DND-41 (cell line): Measurements from ENCODE around the gene FOXP1.

ENCODE experiments used
- ATAC-seq: fragments of 200-7000 bp; cut with Tn5 transposase; 3 replicates; pipeline ENCODE4 v1.9.1; 2021; ENCODE audit warnings: low read depth; ENCODE audit not compliant: insufficient read depth
- DNase-seq: peaks from one replicate; pipeline ENCODE4 v3.0.0-alpha.2; 2020
- H2AFZ ChIP-seq: 2 replicates; pipeline ENCODE4 v1.6.0; 2012; ENCODE audit warnings: low read depth, low read length
- H3K27ac ChIP-seq: 2 replicates; pipeline ENCODE4 v1.5.1; 2012; ENCODE audit warnings: low read length, inconsistent platforms
- H3K27me3 ChIP-seq: fragments of 200-600 bp; sonication (generic); 2 replicates; pipeline ENCODE4 v1.6.0; 2012; ENCODE audit warnings: low read length, mild to moderate bottlenecking, inconsistent platforms; ENCODE audit not compliant: insufficient read depth, poor library complexity
- H3K36me3 ChIP-seq: 2 replicates; pipeline ENCODE4 v1.5.1; 2012; ENCODE audit warnings: low read length, inconsistent platforms; ENCODE audit not compliant: insufficient read depth
- H3K4me1 ChIP-seq: 2 replicates; pipeline ENCODE4 v1.5.1; 2012; ENCODE audit warnings: mild to moderate bottlenecking, low read length; ENCODE audit not compliant: insufficient read depth
- H3K4me2 ChIP-seq: 2 replicates; pipeline ENCODE4 v1.6.0; 2012; ENCODE audit warnings: mild to moderate bottlenecking, moderate library complexity, low read length, inconsistent platforms; ENCODE audit not compliant: insufficient read depth
- H3K4me3 ChIP-seq, 2 experiments: fragments of 200-600 bp in 1 of 2; shearing (Covaris generic) in 1 of 2; 2 replicates each; pipeline ENCODE4 v1.5.1; 2012 to 2016; ENCODE audit warnings: inconsistent platforms in 2 of 2, low read length in 2 of 2, mild to moderate bottlenecking in 2 of 2, low read depth in 1 of 2, moderate library complexity in 1 of 2
- H3K79me2 ChIP-seq: 2 replicates; pipeline ENCODE4 v1.6.0; 2012; ENCODE audit warnings: low read length, inconsistent platforms; ENCODE audit not compliant: insufficient read depth
- H3K9ac ChIP-seq: 2 replicates; pipeline ENCODE4 v1.6.0; 2012; ENCODE audit warnings: low read depth, mild to moderate bottlenecking, inconsistent platforms, low read length, moderate library complexity
- H3K9me3 ChIP-seq: 2 replicates; pipeline ENCODE4 v1.5.1; 2012; ENCODE audit warnings: low read length, moderate library complexity, mild to moderate bottlenecking, inconsistent platforms; ENCODE audit not compliant: insufficient read depth, severe bottlenecking
- H4K20me1 ChIP-seq: 2 replicates; pipeline ENCODE4 v1.6.0; 2012; ENCODE audit warnings: low read length; ENCODE audit not compliant: insufficient read depth
- CTCF ChIP-seq: IDR thresholded peaks from 2 replicates; pipeline ENCODE4 v1.5.1; 2012; ENCODE audit warnings: borderline replicate concordance, low read length, moderate library complexity, mild to moderate bottlenecking; ENCODE audit not compliant: poor library complexity, severe bottlenecking; ENCODE audit errors: extremely low read depth
- EZH2 ChIP-seq: IDR thresholded peaks from 3 replicates; pipeline ENCODE4 v1.6.1; 2012; ENCODE audit warnings: borderline replicate concordance, low read depth, mild to moderate bottlenecking, moderate library complexity, low read length, inconsistent platforms; ENCODE audit not compliant: severe bottlenecking

The FOXP1 gene

DNA sequence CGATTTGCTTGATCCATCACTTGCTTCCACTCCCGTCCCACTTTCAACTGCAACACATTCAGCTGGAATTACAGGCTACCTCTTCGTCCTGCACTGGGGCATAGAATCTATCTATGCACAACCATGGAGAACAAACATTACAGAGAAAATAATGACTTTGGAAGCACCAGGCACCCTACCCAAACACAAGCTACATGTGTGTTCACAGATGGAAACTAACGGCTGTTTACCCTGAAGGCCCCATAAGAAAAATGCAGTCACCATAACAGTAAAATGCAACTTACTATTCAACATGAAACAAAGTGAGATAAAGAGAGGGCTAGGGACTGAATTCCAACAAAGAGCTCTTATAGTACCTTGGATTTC is 496.8 kb downstream of the FOXP1 start:
- Histone ChIP-seq H3K9me3 (no peaks in the 10 kb centered on the region), H3K4me3 (no peak overlapping the region), H3K4me2 (no peak overlapping the region), H4K20me1 (peaks cover 20% of the 10 kb centered on the region), H3K27me3 (no peaks in the 10 kb centered on the region), H3K9ac (no peak overlapping the region), H3K27ac (no peak overlapping the region), H2AFZ (no peak overlapping the region), H3K4me1 (peaks cover 27% of the 10 kb centered on the region), H3K79me2 (peaks cover 60% of the 10 kb centered on the region), H3K36me3 (peaks cover 7% of the 10 kb centered on the region; the same call in 1 of the 2 replicates)
- TF ChIP-seq CTCF (no peak), EZH2 (no peak)
- ATAC-seq, result no peak
- DNase-seq, result no peak

- H3K27me3 ChIP-seq, result no peaks in the 10 kb centered on the region
- peaks cover 21% of the 10 kb centered on the region for H3K4me1 ChIP-seq
- no peak overlapping the region for H3K4me3 ChIP-seq
- no peak overlapping the region for H3K4me2 ChIP-seq
- no peak overlapping the region for H2AFZ ChIP-seq
- no peak overlapping the region for H3K27ac ChIP-seq
- H3K9ac ChIP-seq, result no peak overlapping the region
- H4K20me1 ChIP-seq, result peaks cover 26% of the 10 kb centered on the region
- H3K9me3 ChIP-seq, result no peaks in the 10 kb centered on the region
- no peak for DNase-seq
- no peak for TF ChIP-seq CTCF
- TF ChIP-seq EZH2, result no peak
- peaks cover 64% of the 10 kb centered on the region for H3K79me2 ChIP-seq
- no peak for ATAC-seq
- no peaks in the 10 kb centered on the region for H3K36me3 ChIP-seq
Observed at GRCh38 chr3:71083726-71084131, 499.8 kb downstream of the FOXP1 start.

- peaks cover 16% of the 10 kb centered on the region for H3K4me1 ChIP-seq
- no peak overlapping the region for H2AFZ ChIP-seq
- DNase-seq (peak; percentile 38), ATAC-seq (peak; percentile 78)
- no peaks in the 10 kb centered on the region for H3K9me3 ChIP-seq
- no peak overlapping the region for H3K4me2 ChIP-seq
- H3K9ac ChIP-seq, result no peak overlapping the region
- H3K36me3 ChIP-seq, result no peaks in the 10 kb centered on the region
- TF ChIP-seq EZH2 (no peak), CTCF (no peak)
- H3K27ac ChIP-seq, result no peak overlapping the region
- H4K20me1 ChIP-seq, result peaks cover 27% of the 10 kb centered on the region
- H3K4me3 ChIP-seq, result no peak overlapping the region
- peaks cover 65% of the 10 kb centered on the region for H3K79me2 ChIP-seq
- no peaks in the 10 kb centered on the region for H3K27me3 ChIP-seq
Observed at GRCh38 chr3:71082833-71083232, 500.7 kb downstream of the FOXP1 start.

GRCh38 chr3:71080517-71081083 is 502.9 kb downstream of the FOXP1 start:
- Histone ChIP-seq H2AFZ (no peak overlapping the region), H3K27ac (no peak overlapping the region), H3K36me3 (no peaks in the 10 kb centered on the region; the same call in 1 of the 2 replicates), H3K4me2 (no peak overlapping the region), H3K27me3 (no peaks in the 10 kb centered on the region), H3K9ac (no peak overlapping the region), H3K4me1 (peaks cover 9% of the 10 kb centered on the region; the same call in 1 of the 2 replicates), H3K9me3 (no peaks in the 10 kb centered on the region), H4K20me1 (peaks cover 33% of the 10 kb centered on the region), H3K79me2 (peaks cover 62% of the 10 kb centered on the region), H3K4me3 (no peak overlapping the region)
- DNase-seq (no peak), ATAC-seq (no peak)
- TF ChIP-seq EZH2, result no peak
- no peak for TF ChIP-seq CTCF
